Stimulated activated CD4-positive, alpha-beta T cell treated with anti-CD3 and anti-CD28 coated beads, TNF-alpha, amount 100 ng/mL, for 4 hours (primary cell): ENCODE data around the gene OR2S2.
"Not testable (repeated sequence)": the region's sequence is repeated elsewhere in the genome, so short reads cannot be mapped to it uniquely, and the experiment has no call there.

ENCODE experiments used
- DNase-seq, 3 experiments: peaks; one replicate each; pipeline ENCODE4 v3.0.0-alpha.2; 2020; ENCODE audit warnings: low read depth in 3 of 3

OR2S2 gene

DNA sequence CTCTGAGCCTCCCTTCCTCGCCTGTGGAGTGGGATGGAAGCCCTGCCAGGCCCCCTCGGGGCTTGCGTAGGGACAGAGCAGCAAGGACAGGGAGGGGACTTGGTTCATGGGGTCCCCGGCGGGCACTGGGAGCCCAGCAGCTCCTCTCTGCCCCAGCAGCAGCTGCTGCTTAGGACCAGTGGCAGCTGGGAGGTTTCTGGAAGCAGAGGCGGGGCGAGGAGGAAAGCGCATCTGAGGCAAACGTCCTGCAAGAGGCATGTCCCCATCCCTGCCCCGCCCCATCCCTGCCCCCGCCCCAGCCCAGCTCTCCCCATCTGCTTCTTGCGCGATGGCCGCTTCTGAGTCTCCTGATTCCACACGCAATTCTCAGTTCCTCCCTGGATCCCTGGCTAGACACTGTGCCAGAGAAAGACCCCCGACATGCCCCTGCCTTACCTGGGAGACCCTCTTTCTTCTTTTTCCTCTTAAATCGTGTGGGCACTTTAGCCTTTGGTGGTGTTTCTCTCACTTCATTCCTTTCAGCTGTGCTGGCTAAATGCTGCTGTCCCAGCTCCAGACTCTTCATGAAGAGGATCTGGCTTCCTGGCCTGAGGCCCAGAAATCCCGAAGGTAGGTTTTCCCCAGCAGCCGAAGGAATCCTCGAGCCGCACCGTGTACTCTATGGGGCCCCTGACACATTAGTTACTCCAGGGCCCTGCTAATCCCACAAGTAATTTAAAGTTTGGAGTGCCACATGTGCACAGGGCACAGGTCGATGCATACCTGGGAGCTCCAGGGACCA is 4.4 kb upstream of the OR2S2 start:
- no peak for DNase-seq

DNA sequence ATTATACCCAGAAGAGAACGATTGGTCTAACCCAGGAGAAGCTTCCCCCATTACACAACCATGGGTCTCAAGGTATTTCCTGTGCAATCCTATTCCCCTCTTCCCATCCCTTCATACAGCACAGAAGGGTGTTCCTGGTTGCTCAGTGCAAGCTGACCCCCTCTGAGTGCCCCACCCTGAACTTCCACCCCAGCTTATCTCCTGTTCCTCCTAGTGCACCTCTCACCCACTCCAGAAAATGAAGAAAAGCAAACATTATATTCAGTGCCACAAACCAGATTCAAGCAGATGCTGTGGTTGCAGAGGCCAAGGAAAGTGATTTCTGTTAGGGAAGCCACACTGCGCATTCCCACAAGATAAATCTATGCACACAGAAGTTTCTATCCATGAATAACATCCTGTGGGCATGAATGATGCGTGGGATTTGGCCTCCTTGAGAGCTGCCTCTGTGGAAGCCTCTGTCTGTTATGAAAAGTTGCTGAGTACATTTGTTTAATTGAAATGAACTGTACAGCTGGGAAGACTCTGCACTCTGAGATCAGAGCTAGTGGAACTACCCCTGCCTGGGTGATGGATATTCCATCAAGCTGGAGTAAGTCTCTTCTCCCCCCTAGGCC is 2.2 kb upstream of the OR2S2 start:
- DNase-seq, result no peak

DNA sequence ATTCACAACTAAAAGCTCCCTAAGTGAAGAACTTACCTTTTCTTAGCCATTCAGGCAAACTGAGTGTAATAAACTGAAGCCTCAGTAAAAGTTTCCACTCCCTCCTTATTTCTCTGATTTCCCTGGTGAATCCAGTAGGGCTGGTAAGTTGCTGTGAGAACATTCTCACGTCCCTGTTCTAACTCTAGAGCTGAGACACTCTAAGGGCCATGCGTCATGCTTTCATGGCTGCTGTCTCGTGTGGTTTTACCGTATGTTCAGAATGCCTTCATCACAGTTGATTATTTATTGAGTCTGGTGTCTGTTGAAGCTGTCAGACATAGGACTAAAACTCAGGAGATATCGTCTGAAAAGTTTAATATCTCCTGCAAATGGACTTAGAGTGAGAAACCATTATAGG is 1.3 kb downstream of the OR2S2 start:
- DNase-seq, result no peak

- peak in 2 of 3 experiments; percentile 17 to 21 for DNase-seq
Observed at GRCh38 chr9:35954942-35955546, 2.9 kb downstream of the OR2S2 start.

GRCh38 chr9:35952526-35953191 is 5.3 kb downstream of the OR2S2 start:
- DNase-seq, result no peak

- no peak for DNase-seq
Observed at GRCh38 chr9:35951736-35952135, 6.2 kb downstream of the OR2S2 start.

DNA sequence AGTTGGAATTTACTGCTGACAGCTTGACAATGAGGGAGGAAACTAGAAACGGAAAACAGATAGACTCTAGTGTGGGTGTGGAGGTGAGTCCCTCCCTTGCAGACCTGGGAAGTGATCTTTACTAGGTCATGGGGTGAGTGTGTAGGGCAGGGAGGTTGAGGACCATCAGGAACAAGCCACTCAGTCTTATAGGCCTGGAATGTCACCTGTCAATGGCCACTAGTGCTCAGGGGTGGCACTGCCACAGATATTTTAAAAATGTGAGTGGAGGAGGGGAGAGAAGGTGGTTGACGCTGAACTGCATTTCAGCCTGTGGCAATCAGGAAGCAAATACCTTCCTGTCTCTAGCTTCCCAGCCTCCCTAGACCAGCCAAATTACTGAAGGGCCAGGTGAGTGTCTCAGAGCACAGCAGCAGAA is 9.0 kb downstream of the OR2S2 start:
- no peak for DNase-seq

GRCh38 chr9:35948451-35948850 is 9.5 kb downstream of the OR2S2 start:
- no peak for DNase-seq

DNA sequence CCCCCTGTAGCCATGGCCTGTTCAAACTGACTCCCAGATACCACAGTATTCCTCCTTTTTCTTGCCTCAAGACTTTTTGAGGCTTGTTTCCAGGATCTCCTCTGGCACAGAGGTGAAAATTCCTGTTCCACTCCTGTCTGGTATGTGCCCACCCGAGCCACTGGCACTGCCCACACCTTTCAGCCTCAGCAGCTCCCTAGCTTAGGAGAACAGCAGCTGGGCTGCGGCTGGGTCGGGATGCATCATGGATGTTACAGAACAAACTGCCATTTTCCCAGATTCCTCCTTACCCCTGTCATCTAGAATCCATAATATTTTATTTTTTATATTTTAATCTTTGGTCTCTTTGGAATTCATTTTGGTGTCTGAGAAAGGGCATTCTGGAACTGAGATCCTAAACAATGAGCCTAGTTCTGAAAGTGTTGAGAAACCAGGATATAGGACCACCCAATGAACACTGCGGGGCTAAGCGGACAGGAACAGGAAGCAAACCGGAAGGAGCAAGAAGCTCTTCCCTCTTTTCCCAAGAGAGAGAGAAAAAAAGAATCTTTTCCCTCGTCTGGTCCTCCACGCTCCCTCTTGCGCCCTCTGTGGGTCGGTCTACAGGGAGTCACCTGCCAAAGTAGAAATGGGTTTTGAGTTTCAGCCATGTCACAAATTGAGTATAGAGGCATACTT is 12.5 kb downstream of the OR2S2 start:
- DNase-seq, result peak; percentile 26 to 42 (median 37)

DNA sequence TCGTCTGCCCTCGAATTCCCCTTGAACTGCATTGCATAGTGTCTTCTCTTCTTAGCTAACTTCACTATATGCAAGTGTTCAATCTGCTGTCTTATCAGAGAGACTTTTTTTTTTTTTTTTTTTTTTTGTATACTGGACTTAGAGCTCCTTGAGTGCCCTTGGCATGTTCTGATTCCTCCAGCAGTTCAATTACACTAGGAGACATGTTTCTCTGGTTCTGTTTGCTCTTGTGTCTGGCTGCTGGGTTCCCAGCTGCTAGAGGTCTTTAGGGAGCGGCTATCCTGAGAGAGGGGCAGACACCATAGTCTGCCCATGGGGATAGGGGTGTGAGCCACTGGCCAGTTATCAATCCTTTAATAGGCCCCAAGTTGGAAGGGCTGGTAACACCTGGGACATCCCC is 13.1 kb downstream of the OR2S2 start:
- DNase-seq, result no peak

- DNase-seq, result no peak
Observed at GRCh38 chr9:35944173-35944572, 13.8 kb downstream of the OR2S2 start.

GRCh38 chr9:35942286-35942685 is 15.7 kb downstream of the OR2S2 start:
- DNase-seq, result no peak

GRCh38 chr9:35940458-35941407 is 17.2 kb downstream of the OR2S2 start:
- DNase-seq, result peak in 1 of 3 experiments; percentile 6

GRCh38 chr9:35939679-35940250 is 18.2 kb downstream of the OR2S2 start:
- no peak for DNase-seq

DNA sequence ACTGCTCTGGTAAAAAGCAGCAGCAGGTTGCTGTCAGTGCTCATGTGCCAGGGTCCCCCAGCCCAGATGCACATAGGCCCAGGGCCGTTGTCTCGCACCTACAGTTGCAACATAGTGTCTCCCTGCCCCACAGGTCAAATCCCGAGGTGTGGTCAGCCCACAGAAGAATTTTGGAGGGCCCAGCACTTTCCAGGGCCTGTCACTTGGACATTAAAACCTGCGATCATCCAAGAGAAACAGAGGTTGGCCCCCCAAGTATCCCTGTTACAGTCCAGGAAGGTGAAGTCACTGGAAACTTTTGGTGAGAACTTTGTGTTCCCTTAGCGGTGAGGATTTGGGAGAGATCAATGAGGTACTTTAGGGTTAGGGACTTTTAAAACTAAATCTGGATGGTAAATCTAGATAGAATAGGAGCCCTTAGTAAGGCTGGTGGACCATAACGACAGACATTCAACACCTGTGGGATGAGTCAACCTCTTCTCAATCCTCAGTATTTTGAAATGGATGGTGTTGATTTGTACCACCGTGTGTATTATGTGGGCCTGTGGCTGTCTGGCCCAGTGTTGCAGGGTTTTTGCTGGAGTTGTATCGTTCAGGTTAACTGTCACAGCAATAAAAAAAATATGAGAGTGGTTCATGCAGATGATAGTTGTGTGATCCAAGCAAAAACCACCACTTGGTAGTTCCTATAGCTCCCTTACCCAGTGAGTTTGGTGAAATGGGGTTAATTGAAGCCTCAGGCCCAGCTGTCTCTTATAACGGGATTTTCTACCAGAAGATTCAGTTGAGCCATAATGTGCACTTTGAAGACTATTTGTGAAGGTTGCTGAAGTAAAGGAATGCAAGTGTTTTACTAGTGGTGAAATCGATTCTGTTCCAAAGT is 19.2 kb downstream of the OR2S2 start:
- DNase-seq, result no peak

DNA sequence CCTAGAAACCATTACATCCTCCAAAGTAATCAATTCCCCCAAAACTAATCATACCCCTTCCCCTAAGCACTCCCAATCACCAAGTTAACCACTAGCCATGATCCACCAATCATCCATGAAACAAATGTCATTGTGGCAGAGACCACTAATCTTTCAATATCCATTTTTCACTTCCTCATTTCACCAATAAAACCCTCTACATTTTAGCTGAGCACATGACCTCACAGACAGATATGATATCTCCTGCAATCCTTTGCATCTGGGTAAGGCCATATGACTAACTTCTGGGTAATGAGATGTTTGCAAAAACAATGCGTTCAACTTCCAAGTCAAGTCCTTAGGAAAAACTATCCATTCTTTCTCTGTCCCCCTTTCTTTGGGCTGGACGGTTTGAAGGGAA is 20.7 kb downstream of the OR2S2 start:
- DNase-seq, result no peak

GRCh38 chr9:35935755-35936509 is 22.0 kb downstream of the OR2S2 start:
- DNase-seq, result no peak

GRCh38 chr9:35935261-35935660 is 22.7 kb downstream of the OR2S2 start:
- DNase-seq, result no peak

GRCh38 chr9:35934069-35934468 is 23.9 kb downstream of the OR2S2 start:
- DNase-seq, result not testable (repeated sequence)
